HepG2 (cell line): ENCODE data around the gene ATOH8. TPM values are rescaled to one million over a fixed set of nuclear protein-coding genes. Genes with fewer than 3 reads are reported as not detected.

Source experiments
- BCL6 ChIP-seq: IDR thresholded peaks from 2 replicates; pipeline ENCODE4 v1.6.1; 2016; ENCODE audit warnings: missing genetic modification reagents, missing compliant biosample characterization
- CREB1 ChIP-seq, 2 experiments: fragments of 450-650 bp in 1 of 2; IDR thresholded peaks; 2 replicates each; pipeline ENCODE4 v1.6.1; 2016 to 2017; ENCODE audit warnings: control low read depth in 1 of 2, mild to moderate bottlenecking in 1 of 2, missing compliant biosample characterization in 1 of 2, missing genetic modification characterization in 1 of 2
- FOXA3 ChIP-seq: IDR thresholded peaks from 2 replicates; pipeline ENCODE4 v1.6.1; 2016; ENCODE audit warnings: missing genetic modification reagents, missing compliant biosample characterization
- GATAD1 ChIP-seq: IDR thresholded peaks from 2 replicates; pipeline ENCODE4 v1.6.1; 2016; ENCODE audit warnings: missing genetic modification reagents, missing compliant biosample characterization
- GFI1 ChIP-seq: sonication (generic); formaldehyde crosslinking; IDR thresholded peaks from 2 replicates; pipeline ENCODE4 v1.5.0; 2020; ENCODE audit warnings: missing genetic modification reagents, mild to moderate bottlenecking, borderline replicate concordance
- MTA1 ChIP-seq: sonication (generic); formaldehyde crosslinking; IDR thresholded peaks from 2 replicates; pipeline ENCODE4 v1.4.0; 2020; ENCODE audit warnings: missing genetic modification reagents, mild to moderate bottlenecking, borderline replicate concordance
- REXO4 ChIP-seq: sonication (generic); formaldehyde crosslinking; IDR thresholded peaks from 2 replicates; pipeline ENCODE4 v1.8.0; 2022; ENCODE audit warnings: missing genetic modification reagents, mild to moderate bottlenecking, borderline replicate concordance
- RFX3 ChIP-seq: IDR thresholded peaks from 2 replicates; pipeline ENCODE4 v1.6.1; 2016; ENCODE audit warnings: missing biosample characterization, missing genetic modification reagents
- STAG1 ChIP-seq: sonication (generic); formaldehyde crosslinking; IDR thresholded peaks from 2 replicates; pipeline ENCODE4 v1.4.0; 2020; ENCODE audit warnings: missing genetic modification reagents
- YY1 ChIP-seq: IDR thresholded peaks from 2 replicates; pipeline ENCODE4 v1.6.1; 2011; ENCODE audit warnings: low read length, low read depth, moderate library complexity, mild to moderate bottlenecking; ENCODE audit not compliant: insufficient read depth, insufficient replicate concordance
- ZBTB42 ChIP-seq: sonication (generic); formaldehyde crosslinking; IDR thresholded peaks from 2 replicates; pipeline ENCODE4 v1.5.0; 2020; ENCODE audit warnings: mild to moderate bottlenecking, missing genetic modification reagents
- ZNF446 ChIP-seq: sonication (generic); formaldehyde crosslinking; IDR thresholded peaks from 2 replicates; pipeline ENCODE4 v1.5.0; 2020; ENCODE audit warnings: mild to moderate bottlenecking, missing genetic modification reagents
- ZNF543 ChIP-seq: sonication (generic); formaldehyde crosslinking; IDR thresholded peaks from 2 replicates; pipeline ENCODE4 v1.4.0; 2020; ENCODE audit warnings: mild to moderate bottlenecking, missing genetic modification reagents
- ZSCAN31 ChIP-seq: sonication (generic); formaldehyde crosslinking; IDR thresholded peaks from 2 replicates; pipeline ENCODE4 v1.5.0; 2020; ENCODE audit warnings: low read depth, mild to moderate bottlenecking, missing genetic modification reagents
- polyA plus RNA-seq, 8 experiments: library from polyadenylated mRNA; depleted of rRNA in 3 of 8; stranded (reverse) in 7 of 8; unstranded in 1 of 8; fragments of >200 nt; fragmentation: Illumina TruSeq in 4 of 8; extraction: Trizol in 4 of 8; gene quantifications; 2 replicates each; pipeline versions ENCODE4 v1.2.1 to v1.2.3, GENCODE V29; 2011 to 2016; ENCODE audit warnings: low read depth in 4 of 8, missing spikeins in 1 of 8, mixed read lengths in 1 of 8; ENCODE audit not compliant: insufficient read depth in 1 of 8
- total RNA-seq, 5 experiments: library from RNA; depleted of rRNA; stranded (reverse); fragments of >200 nt; fragmentation: Illumina TruSeq; extraction: Trizol; gene quantifications; 2 replicates each; pipeline ENCODE4 v1.2.3, GENCODE V29; 2016; ENCODE audit warnings: low read depth in 1 of 5
- TF ChIP-seq, protein P1 (sequence below): sonication (generic); formaldehyde crosslinking; IDR thresholded peaks from 2 replicates; pipeline ENCODE4 v1.5.0; 2020; ENCODE audit warnings: missing genetic modification reagents
- TF ChIP-seq, protein P2 (sequence below): sonication (generic); formaldehyde crosslinking; conservative IDR thresholded peaks from 2 replicates; pipeline ENCODE4 v1.5.0; 2020; ENCODE audit warnings: missing genetic modification reagents
- TF ChIP-seq, protein P3 (sequence below): sonication (generic); formaldehyde crosslinking; IDR thresholded peaks from 2 replicates; pipeline ENCODE4 v1.4.0; 2020; ENCODE audit warnings: mild to moderate bottlenecking, missing genetic modification reagents

Gene ATOH8
- total and polyA plus RNA-seq, 2 of the 13 experiments (the other 11 are each of a cell fraction or from before 2014, with no cell fraction given): 0.13 to 0.61 TPM

DNA sequence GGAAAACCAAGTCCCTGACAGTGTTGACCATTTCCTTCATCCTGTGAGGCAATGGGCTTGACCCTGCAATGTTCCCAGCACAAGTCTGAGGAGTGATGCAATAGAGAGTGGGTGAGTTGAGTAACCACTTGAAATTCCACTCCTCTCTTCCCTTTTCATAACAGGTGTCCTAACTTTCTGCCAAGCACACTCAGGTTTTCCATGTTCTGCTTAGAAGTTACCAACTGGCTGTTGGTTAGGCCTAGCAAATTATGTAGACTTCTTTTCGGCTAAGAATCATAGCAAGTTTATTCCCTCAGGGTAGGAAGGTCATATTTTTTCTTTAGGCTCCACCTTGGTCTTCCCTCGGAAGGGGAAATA lies 48.1 kb upstream of the ATOH8 start (continued):
- TF ChIP-seq ZNF543 (CRISPR knock-in tag): no peak
- TF ChIP-seq GFI1: no peak
- no peak for TF ChIP-seq RFX3 (CRISPR knock-in tag)
- TF ChIP-seq FOXA3 (CRISPR knock-in tag): peak; percentile 54; the same call in 1 of the 2 replicates
- TF ChIP-seq, protein P1, sequence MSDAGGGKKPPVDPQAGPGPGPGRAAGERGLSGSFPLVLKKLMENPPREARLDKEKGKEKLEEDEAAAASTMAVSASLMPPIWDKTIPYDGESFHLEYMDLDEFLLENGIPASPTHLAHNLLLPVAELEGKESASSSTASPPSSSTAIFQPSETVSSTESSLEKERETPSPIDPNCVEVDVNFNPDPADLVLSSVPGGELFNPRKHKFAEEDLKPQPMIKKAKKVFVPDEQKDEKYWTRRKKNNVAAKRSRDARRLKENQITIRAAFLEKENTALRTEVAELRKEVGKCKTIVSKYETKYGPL (CRISPR knock-in tag): no peak
- TF ChIP-seq STAG1 (CRISPR knock-in tag): no peak
- no peak for TF ChIP-seq ZBTB42 (CRISPR knock-in tag)
- peak; percentile 36; the same call in 1 of the 2 replicates for TF ChIP-seq BCL6 (CRISPR knock-in tag)
- no peak for TF ChIP-seq GATAD1 (CRISPR knock-in tag)
- no peak for TF ChIP-seq ZSCAN31 (CRISPR knock-in tag)
- TF ChIP-seq CREB1 (IDR thresholded peaks at IDR 0.05): no peak
- TF ChIP-seq CREB1 (CRISPR knock-in tag; IDR thresholded peaks at IDR 0.05): no peak
- TF ChIP-seq, protein P2, sequence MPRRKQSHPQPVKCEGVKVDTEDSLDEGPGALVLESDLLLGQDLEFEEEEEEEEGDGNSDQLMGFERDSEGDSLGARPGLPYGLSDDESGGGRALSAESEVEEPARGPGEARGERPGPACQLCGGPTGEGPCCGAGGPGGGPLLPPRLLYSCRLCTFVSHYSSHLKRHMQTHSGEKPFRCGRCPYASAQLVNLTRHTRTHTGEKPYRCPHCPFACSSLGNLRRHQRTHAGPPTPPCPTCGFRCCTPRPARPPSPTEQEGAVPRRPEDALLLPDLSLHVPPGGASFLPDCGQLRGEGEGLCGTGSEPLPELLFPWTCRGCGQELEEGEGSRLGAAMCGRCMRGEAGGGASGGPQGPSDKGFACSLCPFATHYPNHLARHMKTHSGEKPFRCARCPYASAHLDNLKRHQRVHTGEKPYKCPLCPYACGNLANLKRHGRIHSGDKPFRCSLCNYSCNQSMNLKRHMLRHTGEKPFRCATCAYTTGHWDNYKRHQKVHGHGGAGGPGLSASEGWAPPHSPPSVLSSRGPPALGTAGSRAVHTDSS (CRISPR knock-in tag): no peak
- TF ChIP-seq MTA1: no peak
- TF ChIP-seq, protein P3, sequence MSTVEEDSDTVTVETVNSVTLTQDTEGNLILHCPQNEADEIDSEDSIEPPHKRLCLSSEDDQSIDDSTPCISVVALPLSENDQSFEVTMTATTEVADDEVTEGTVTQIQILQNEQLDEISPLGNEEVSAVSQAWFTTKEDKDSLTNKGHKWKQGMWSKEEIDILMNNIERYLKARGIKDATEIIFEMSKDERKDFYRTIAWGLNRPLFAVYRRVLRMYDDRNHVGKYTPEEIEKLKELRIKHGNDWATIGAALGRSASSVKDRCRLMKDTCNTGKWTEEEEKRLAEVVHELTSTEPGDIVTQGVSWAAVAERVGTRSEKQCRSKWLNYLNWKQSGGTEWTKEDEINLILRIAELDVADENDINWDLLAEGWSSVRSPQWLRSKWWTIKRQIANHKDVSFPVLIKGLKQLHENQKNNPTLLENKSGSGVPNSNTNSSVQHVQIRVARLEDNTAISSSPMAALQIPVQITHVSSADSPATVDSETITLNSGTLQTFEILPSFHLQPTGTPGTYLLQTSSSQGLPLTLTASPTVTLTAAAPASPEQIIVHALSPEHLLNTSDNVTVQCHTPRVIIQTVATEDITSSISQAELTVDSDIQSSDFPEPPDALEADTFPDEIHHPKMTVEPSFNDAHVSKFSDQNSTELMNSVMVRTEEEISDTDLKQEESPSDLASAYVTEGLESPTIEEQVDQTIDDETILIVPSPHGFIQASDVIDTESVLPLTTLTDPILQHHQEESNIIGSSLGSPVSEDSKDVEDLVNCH (CRISPR knock-in tag): no peak
- no peak for TF ChIP-seq REXO4 (CRISPR knock-in tag)
- TF ChIP-seq YY1: no peak
- no peak for TF ChIP-seq ZNF446
